Activated CD4-positive, alpha-beta T cell treated with anti-CD3 and anti-CD28 coated beads for 36 hours (primary cell): ENCODE results near the gene POU2F3. TPM values are rescaled to one million over a fixed set of nuclear protein-coding genes. Genes with fewer than 3 reads are reported as not detected.

Source experiments
- ATAC-seq: fragments of 200-7000 bp; cut with Tn5 transposase; one replicate; pipeline ENCODE4 v1.10.0; 2021; ENCODE audit warnings: mild to moderate bottlenecking, moderate library complexity
- CTCF ChIA-PET: fragments of 350-600 bp; sonication (Branson Sonifier 250); formaldehyde crosslinking; loops from one replicate; lab custom pipeline; 2021; ENCODE audit warnings: antibody characterized with exemption; lab: Charles Lee
- POLR2A ChIA-PET: fragments of 350-600 bp; sonication (Branson Sonifier 250); formaldehyde crosslinking; loops from one replicate; lab custom pipeline; 2021; ENCODE audit warnings: antibody characterized with exemption, inconsistent platforms; lab: Charles Lee
- DNase-seq: peaks from one replicate; pipeline ENCODE4 v3.0.0-alpha.2; 2020
- H3K27ac Mint-ChIP-seq: one replicate; pipeline ENCODE4 v1.8.0; 2021; ENCODE audit warnings: mixed read lengths
- H3K27me3 Mint-ChIP-seq: one replicate; pipeline ENCODE4 v1.8.0; 2021; ENCODE audit warnings: mixed read lengths
- H3K36me3 Mint-ChIP-seq: one replicate; pipeline ENCODE4 v1.8.0; 2021; ENCODE audit warnings: low read depth, mixed read lengths
- H3K4me1 Mint-ChIP-seq: one replicate; pipeline ENCODE4 v1.8.0; 2021; ENCODE audit warnings: mixed read lengths
- H3K4me3 Mint-ChIP-seq: one replicate; pipeline ENCODE4 v1.8.0; 2021; ENCODE audit warnings: mild to moderate bottlenecking, moderate library complexity, mixed read lengths
- H3K9me3 Mint-ChIP-seq: one replicate; pipeline ENCODE4 v1.8.0; 2021; ENCODE audit warnings: low read depth, mixed read lengths
- intact Hi-C, 2 experiments: fragments of 100-400 bp; cut with DNase I in 1 of 2; cut with micrococcal nuclease in 1 of 2; formaldehyde crosslinking; loops; one replicate each; pipeline versions ENCODE4 v1.14.2 to v1.15.1; 2022 to 2024; cut with DNase I, micrococcal nuclease
- total RNA-seq, 2 experiments: library from RNA; stranded (reverse); gene quantifications; one replicate each; pipeline ENCODE4 v1.2.3, GENCODE V29; 2021

POU2F3 gene
- total RNA-seq = not detected

- no peaks in the 10 kb centered on the region for H3K36me3 Mint-ChIP-seq
- H3K27me3 Mint-ChIP-seq = peaks cover 70% of the 10 kb centered on the region
- ATAC-seq = no peak
- CTCF ChIA-PET = interaction anchor here (8.1 kb wide), 1 partner anchor 62 kb away, joined by 164 read pairs; no protein-coding TSS in a partner anchor
- peak; percentile 35 for DNase-seq
- no peaks in the 10 kb centered on the region for H3K9me3 Mint-ChIP-seq
- H3K4me1 Mint-ChIP-seq = peaks cover 6% of the 10 kb centered on the region
- H3K4me3 Mint-ChIP-seq = no peak within 1 kb of the TSS
- H3K27ac Mint-ChIP-seq = no peak within 1 kb of the TSS
- intact Hi-C loops = loop anchor here in 1 of 2 experiments (10.0 kb wide), 1 partner anchor 595 kb away; no protein-coding TSS in a partner anchor
- POLR2A ChIA-PET = no interaction called here
Measured at GRCh38 chr11:120239713-120240640, at the start of gene POU2F3. Gene POU2F3 (plus strand): TSS chr11:120240140. CDS start chr11:120240344, 204 bp downstream.

GRCh38 chr11:120191058-120191457 is 48.9 kb upstream of the POU2F3 start:
- no peaks in the 10 kb centered on the region for H3K36me3 Mint-ChIP-seq
- intact Hi-C loops = no loop called here
- DNase-seq (no peak), ATAC-seq (no peak)
- ChIA-PET CTCF (interaction anchor here (0.6 to 1.3 kb wide), 2 partner anchors 17 to 192 kb away, joined by 3 to 4 read pairs; no protein-coding TSS in a partner anchor), POLR2A (no interaction called here)
- no peaks in the 10 kb centered on the region for H3K9me3 Mint-ChIP-seq
- H3K4me1 Mint-ChIP-seq = peaks cover 10% of the 10 kb centered on the region
- H3K27me3 Mint-ChIP-seq = peaks cover 8% of the 10 kb centered on the region
- H3K4me3 Mint-ChIP-seq = no peak overlapping the region
- no peak overlapping the region for H3K27ac Mint-ChIP-seq

GRCh38 chr11:120192831-120193625 is 46.9 kb upstream of the POU2F3 start:
- ATAC-seq (no peak), DNase-seq (no peak)
- no peaks in the 10 kb centered on the region for H3K9me3 Mint-ChIP-seq
- ChIA-PET POLR2A (no interaction called here), CTCF (interaction anchor here (0.7 to 0.8 kb wide), 2 partner anchors 20 to 24 kb away, joined by 3 read pairs; no protein-coding TSS in a partner anchor)
- H3K27me3 Mint-ChIP-seq = peaks cover 5% of the 10 kb centered on the region
- no peak overlapping the region for H3K27ac Mint-ChIP-seq
- H3K4me1 Mint-ChIP-seq = no peaks in the 10 kb centered on the region
- H3K4me3 Mint-ChIP-seq = no peak overlapping the region
- no peaks in the 10 kb centered on the region for H3K36me3 Mint-ChIP-seq
- intact Hi-C loops = no loop called here

- ChIA-PET CTCF (interaction anchor here (0.7 to 1.1 kb wide), 4 partner anchors 19 to 460 kb away, joined by 3 to 5 read pairs (median 4); no protein-coding TSS in a partner anchor), POLR2A (no interaction called here)
- no peak overlapping the region for H3K4me3 Mint-ChIP-seq
- ATAC-seq = no peak
- H3K27me3 Mint-ChIP-seq = peaks cover 2% of the 10 kb centered on the region
- intact Hi-C loops = no loop called here
- no peaks in the 10 kb centered on the region for H3K4me1 Mint-ChIP-seq
- no peak overlapping the region for H3K27ac Mint-ChIP-seq
- H3K36me3 Mint-ChIP-seq = no peaks in the 10 kb centered on the region
- no peak for DNase-seq
- no peaks in the 10 kb centered on the region for H3K9me3 Mint-ChIP-seq
Measured at GRCh38 chr11:120194166-120194565, 45.8 kb upstream of the POU2F3 start.

- Mint-ChIP-seq H3K36me3 (no peaks in the 10 kb centered on the region), H3K4me1 (no peaks in the 10 kb centered on the region), H3K27ac (no peak overlapping the region), H3K9me3 (no peaks in the 10 kb centered on the region), H3K27me3 (peaks cover 6% of the 10 kb centered on the region), H3K4me3 (no peak overlapping the region)
- no peak for DNase-seq
- ChIA-PET POLR2A (no interaction called here), CTCF (interaction anchor here (1.0 kb wide), 1 partner anchor 107 kb away, joined by 3 read pairs; no protein-coding TSS in a partner anchor)
- ATAC-seq = no peak
- intact Hi-C loops = no loop called here
Measured at GRCh38 chr11:120195601-120196320, 44.2 kb upstream of the POU2F3 start.

GRCh38 chr11:120196826-120197225 is 43.1 kb upstream of the POU2F3 start:
- POLR2A ChIA-PET = no interaction called here
- no peak overlapping the region for H3K27ac Mint-ChIP-seq
- no peaks in the 10 kb centered on the region for H3K4me1 Mint-ChIP-seq
- DNase-seq (no peak), ATAC-seq (no peak)
- CTCF ChIA-PET = no interaction called here
- intact Hi-C loops = no loop called here
- no peaks in the 10 kb centered on the region for H3K9me3 Mint-ChIP-seq
- H3K27me3 Mint-ChIP-seq = peaks cover 6% of the 10 kb centered on the region
- H3K4me3 Mint-ChIP-seq = no peak overlapping the region
- H3K36me3 Mint-ChIP-seq = no peaks in the 10 kb centered on the region

GRCh38 chr11:120197251-120197891 is 42.6 kb upstream of the POU2F3 start:
- Mint-ChIP-seq H3K36me3 (no peaks in the 10 kb centered on the region), H3K4me1 (no peaks in the 10 kb centered on the region), H3K4me3 (no peak overlapping the region), H3K9me3 (no peaks in the 10 kb centered on the region), H3K27me3 (peaks cover 8% of the 10 kb centered on the region), H3K27ac (no peak overlapping the region)
- ChIA-PET POLR2A (no interaction called here), CTCF (no interaction called here)
- intact Hi-C loops = no loop called here
- DNase-seq (no peak), ATAC-seq (no peak)

GRCh38 chr11:120197977-120198376 is 42.0 kb upstream of the POU2F3 start:
- CTCF ChIA-PET = interaction anchor here (0.6 kb wide), 1 partner anchor 36 kb away, joined by 3 read pairs; no protein-coding TSS in a partner anchor
- ATAC-seq = no peak
- no peak overlapping the region for H3K4me3 Mint-ChIP-seq

GRCh38 chr11:120198403-120198786 is 41.5 kb upstream of the POU2F3 start:
- Mint-ChIP-seq H3K27me3 (peaks cover 10% of the 10 kb centered on the region), H3K4me3 (no peak overlapping the region), H3K27ac (no peak overlapping the region), H3K4me1 (no peaks in the 10 kb centered on the region), H3K36me3 (no peaks in the 10 kb centered on the region), H3K9me3 (no peaks in the 10 kb centered on the region)
- POLR2A ChIA-PET = no interaction called here
- CTCF ChIA-PET = interaction anchor here (0.6 to 1.1 kb wide), 2 partner anchors 9 to 35 kb away, joined by 3 read pairs; no protein-coding TSS in a partner anchor
- ATAC-seq (no peak), DNase-seq (no peak)
- intact Hi-C loops = no loop called here

More at GRCh38 chr11:120197977-120198376, 42.0 kb upstream of the POU2F3 start:
- peaks cover 9% of the 10 kb centered on the region for H3K27me3 Mint-ChIP-seq
- no peaks in the 10 kb centered on the region for H3K36me3 Mint-ChIP-seq
- no peak overlapping the region for H3K27ac Mint-ChIP-seq
- no peak for DNase-seq
- H3K4me1 Mint-ChIP-seq = no peaks in the 10 kb centered on the region
- intact Hi-C loops = no loop called here
- POLR2A ChIA-PET = no interaction called here
- no peaks in the 10 kb centered on the region for H3K9me3 Mint-ChIP-seq

GRCh38 chr11:120198787-120199469 is 41.0 kb upstream of the POU2F3 start:
- H3K4me1 Mint-ChIP-seq = no peaks in the 10 kb centered on the region
- POLR2A ChIA-PET = no interaction called here
- H3K4me3 Mint-ChIP-seq = no peak overlapping the region
- no peaks in the 10 kb centered on the region for H3K36me3 Mint-ChIP-seq
- H3K27me3 Mint-ChIP-seq = peaks cover 10% of the 10 kb centered on the region
- no peaks in the 10 kb centered on the region for H3K9me3 Mint-ChIP-seq
- DNase-seq = no peak
- no peak overlapping the region for H3K27ac Mint-ChIP-seq
- ATAC-seq = no peak
- intact Hi-C loops = no loop called here
- CTCF ChIA-PET = interaction anchor here (0.6 to 1.1 kb wide), 2 partner anchors 9 to 35 kb away, joined by 3 read pairs; no protein-coding TSS in a partner anchor
